Measurements from ENCODE around the gene CORO2B.

DNA sequence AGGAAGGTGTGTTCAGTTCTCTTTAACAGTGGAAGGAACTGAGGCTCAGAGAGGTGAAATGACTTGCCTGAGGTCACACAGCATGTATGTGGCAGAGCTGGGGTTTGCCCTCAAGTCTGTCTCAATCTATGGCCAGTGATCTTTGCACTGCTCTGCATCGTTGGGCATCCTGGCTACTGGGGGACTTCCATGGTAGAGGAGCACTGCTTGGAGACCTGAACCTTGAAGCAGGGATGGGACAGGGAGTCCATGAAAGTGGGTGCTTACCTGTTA lies 2.0 kb downstream of the CORO2B start:
- TF ChIP-seq ZNF274 (IDR thresholded peaks at IDR 0.05; ENCODE audit: low read depth, low read length), result no peak
- TF ChIP-seq YY1 (IDR thresholded peaks at IDR 0.05; ENCODE audit: insufficient read depth, insufficient read length), result no peak
- no peak for TF ChIP-seq SUZ12 (IDR thresholded peaks at IDR 0.05; ENCODE audit: extremely low read depth, insufficient read depth, insufficient read length)

Data from NT2/D1 (cell line).